Activated T-cell treated with anti-CD3 and anti-CD28 coated beads for 48 hours (primary cell): ENCODE results near the gene SLC9A9.

Experiments
- DNase-seq: peaks from one replicate; pipeline ENCODE4 v3.0.0-alpha.2; 2020; ENCODE audit warnings: low read depth

Gene SLC9A9

GRCh38 chr3:143693506-143693905 is 154.8 kb downstream of the SLC9A9 start:
- no peak for DNase-seq

GRCh38 chr3:143686638-143687197 is 161.6 kb downstream of the SLC9A9 start:
- no peak for DNase-seq

GRCh38 chr3:143685491-143685890 is 162.8 kb downstream of the SLC9A9 start:
- DNase-seq: no peak

GRCh38 chr3:143677430-143677829 is 170.8 kb downstream of the SLC9A9 start:
- no peak for DNase-seq

- no peak for DNase-seq
These were observed 171.5 kb downstream of the SLC9A9 start for GRCh38 chr3:143676747-143677146.

- no peak for DNase-seq
These were observed 172.2 kb downstream of the SLC9A9 start for GRCh38 chr3:143676021-143676420.

- DNase-seq: peak; percentile 50
These were observed 173.9 kb downstream of the SLC9A9 start for GRCh38 chr3:143674100-143674968.

GRCh38 chr3:143672396-143673165 is 175.7 kb downstream of the SLC9A9 start:
- DNase-seq: no peak

GRCh38 chr3:143671626-143672025 is 176.6 kb downstream of the SLC9A9 start:
- no peak for DNase-seq

- no peak for DNase-seq
These were observed 179.1 kb downstream of the SLC9A9 start for GRCh38 chr3:143668924-143669790.

GRCh38 chr3:143668385-143668784 is 179.9 kb downstream of the SLC9A9 start:
- no peak for DNase-seq

GRCh38 chr3:143661677-143662076 is 186.6 kb downstream of the SLC9A9 start:
- DNase-seq: no peak

GRCh38 chr3:143658861-143659260 is 189.4 kb downstream of the SLC9A9 start:
- DNase-seq: no peak

GRCh38 chr3:143658116-143658515 is 190.2 kb downstream of the SLC9A9 start:
- no peak for DNase-seq

- DNase-seq: no peak
These were observed 190.9 kb downstream of the SLC9A9 start for GRCh38 chr3:143657391-143657790.

- no peak for DNase-seq
These were observed 193.4 kb downstream of the SLC9A9 start for GRCh38 chr3:143654906-143655305.

GRCh38 chr3:143653935-143654334 is 194.3 kb downstream of the SLC9A9 start:
- no peak for DNase-seq

GRCh38 chr3:143653493-143653892 is 194.8 kb downstream of the SLC9A9 start:
- no peak for DNase-seq

GRCh38 chr3:143652118-143652517 is 196.2 kb downstream of the SLC9A9 start:
- DNase-seq: no peak

GRCh38 chr3:143650827-143651226 is 197.4 kb downstream of the SLC9A9 start:
- DNase-seq: no peak

GRCh38 chr3:143650120-143650519 is 198.1 kb downstream of the SLC9A9 start:
- no peak for DNase-seq

GRCh38 chr3:143648708-143649107 is 199.6 kb downstream of the SLC9A9 start:
- DNase-seq: no peak
